SU-DHL-6 (cell line): ENCODE measurements around the gene STOML3.

Source experiments
- EZH2phosphoT487 ChIP-seq: fragments of 200-600 bp; sonication (generic), shearing (Covaris generic); conservative IDR thresholded peaks from 2 replicates; pipeline ENCODE4 v1.6.1; 2018; ENCODE audit warnings: mild to moderate bottlenecking, antibody characterized with exemption, low read length, moderate library complexity, mixed read lengths
- TF ChIP-seq, protein P1 (sequence below): fragments of 200-600 bp; sonication (generic); IDR thresholded peaks from one replicate; pipeline ENCODE4 v1.5.1; 2017; ENCODE audit warnings: antibody characterized with exemption, mild to moderate bottlenecking, low read length, moderate library complexity; ENCODE audit not compliant: insufficient read depth, poor library complexity, severe bottlenecking

DNA sequence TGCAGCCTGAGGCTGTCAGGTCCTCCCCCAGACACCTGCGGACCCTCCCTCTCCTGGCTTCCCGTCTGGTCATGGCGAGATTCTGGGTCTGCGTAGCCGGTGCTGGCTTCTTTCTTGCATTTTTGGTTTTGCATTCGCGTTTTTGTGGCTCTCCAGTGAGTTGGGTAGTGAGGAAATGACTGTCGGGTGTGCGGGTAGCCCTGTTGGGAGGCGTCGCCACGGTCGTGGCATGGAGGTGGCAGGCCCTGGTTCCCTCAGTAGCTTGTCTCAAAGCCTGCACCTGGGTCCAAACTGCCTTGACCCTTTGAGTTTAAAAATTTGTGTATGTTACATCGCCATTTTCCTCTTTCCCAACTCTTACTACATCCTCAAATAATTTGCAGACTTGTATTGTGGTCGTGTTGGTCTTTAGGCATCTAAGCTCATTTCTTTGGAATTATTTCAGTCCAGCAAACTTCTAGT, 48.0 kb upstream of the STOML3 start:
- TF ChIP-seq, protein P1, sequence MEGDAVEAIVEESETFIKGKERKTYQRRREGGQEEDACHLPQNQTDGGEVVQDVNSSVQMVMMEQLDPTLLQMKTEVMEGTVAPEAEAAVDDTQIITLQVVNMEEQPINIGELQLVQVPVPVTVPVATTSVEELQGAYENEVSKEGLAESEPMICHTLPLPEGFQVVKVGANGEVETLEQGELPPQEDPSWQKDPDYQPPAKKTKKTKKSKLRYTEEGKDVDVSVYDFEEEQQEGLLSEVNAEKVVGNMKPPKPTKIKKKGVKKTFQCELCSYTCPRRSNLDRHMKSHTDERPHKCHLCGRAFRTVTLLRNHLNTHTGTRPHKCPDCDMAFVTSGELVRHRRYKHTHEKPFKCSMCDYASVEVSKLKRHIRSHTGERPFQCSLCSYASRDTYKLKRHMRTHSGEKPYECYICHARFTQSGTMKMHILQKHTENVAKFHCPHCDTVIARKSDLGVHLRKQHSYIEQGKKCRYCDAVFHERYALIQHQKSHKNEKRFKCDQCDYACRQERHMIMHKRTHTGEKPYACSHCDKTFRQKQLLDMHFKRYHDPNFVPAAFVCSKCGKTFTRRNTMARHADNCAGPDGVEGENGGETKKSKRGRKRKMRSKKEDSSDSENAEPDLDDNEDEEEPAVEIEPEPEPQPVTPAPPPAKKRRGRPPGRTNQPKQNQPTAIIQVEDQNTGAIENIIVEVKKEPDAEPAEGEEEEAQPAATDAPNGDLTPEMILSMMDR: no peak
- TF ChIP-seq EZH2phosphoT487: no peak
